GM19035 (cell line): ENCODE measurements around the gene TTC33.
A peak's percentile ranks its signal among the peaks of the same experiment; 100 is the strongest.
"Not testable (repeated sequence)": the region's sequence is repeated elsewhere in the genome, so short reads cannot be mapped to it uniquely, and the experiment has no call there.

ENCODE experiments used
- ATAC-seq: cut with Tn5 transposase; IDR thresholded peaks from one replicate; pipeline ENCODE4 v1.9.1; 2021; ENCODE audit not compliant: unreplicated experiment

The TTC33 gene

GRCh38 chr5:40755407-40756365 lies at the start of gene TTC33:
TSS of gene TTC33 (minus strand) at chr5:40755961. CDS start at chr5:40747018, 8,943 bp downstream.
- peak; percentile 88 for ATAC-seq

- ATAC-seq: no peak
Observed at GRCh38 chr5:40801771-40802562, 46.2 kb upstream of the TTC33 start.

- ATAC-seq: no peak
Observed at GRCh38 chr5:40799258-40799657, 43.5 kb upstream of the TTC33 start.

GRCh38 chr5:40798801-40799210 lies 43.0 kb upstream of the TTC33 start:
- ATAC-seq: no peak

GRCh38 chr5:40798012-40798800 lies 42.4 kb upstream of the TTC33 start, which contains the start of gene PRKAA1:
TSS of gene PRKAA1 (minus strand) at chr5:40798374. CDS start at chr5:40798189, 185 bp downstream.
- ATAC-seq: peak; percentile 96

- peak; percentile 45 for ATAC-seq
Observed at GRCh38 chr5:40797273-40798011, 41.7 kb upstream of the TTC33 start.

- no peak for ATAC-seq
Observed at GRCh38 chr5:40796487-40796889, 40.7 kb upstream of the TTC33 start.

GRCh38 chr5:40794877-40795276 lies 39.1 kb upstream of the TTC33 start:
- ATAC-seq: not testable (repeated sequence)

GRCh38 chr5:40794340-40794739 lies 38.6 kb upstream of the TTC33 start:
- ATAC-seq: not testable (repeated sequence)

- ATAC-seq: not testable (repeated sequence)
Observed at GRCh38 chr5:40792691-40793090, 36.9 kb upstream of the TTC33 start.

- ATAC-seq: no peak
Observed at GRCh38 chr5:40791715-40792139, 36.0 kb upstream of the TTC33 start.

- ATAC-seq: no peak
Observed at GRCh38 chr5:40790947-40791593, 35.3 kb upstream of the TTC33 start.

GRCh38 chr5:40788941-40789340 lies 33.2 kb upstream of the TTC33 start:
- ATAC-seq: not testable (repeated sequence)

- ATAC-seq: no peak
Observed at GRCh38 chr5:40787986-40788385, 32.2 kb upstream of the TTC33 start.

- not testable (repeated sequence) for ATAC-seq
Observed at GRCh38 chr5:40786664-40787063, 30.9 kb upstream of the TTC33 start.

GRCh38 chr5:40784916-40785315 lies 29.2 kb upstream of the TTC33 start:
- no peak for ATAC-seq

GRCh38 chr5:40784027-40784653 lies 28.4 kb upstream of the TTC33 start:
- ATAC-seq: no peak

- no peak for ATAC-seq
Observed at GRCh38 chr5:40781843-40782409, 26.2 kb upstream of the TTC33 start.

GRCh38 chr5:40780858-40781257 lies 25.1 kb upstream of the TTC33 start:
- ATAC-seq: no peak
